ENCODE data around the gene RNF186.

GRCh38 chr1:19812875-19813642 is 2.0 kb downstream of the RNF186 start:
- TF ChIP-seq CTCF (conservative IDR thresholded peaks at IDR 0.05) (no peak), ZFX (IDR thresholded peaks at IDR 0.05) (no peak)
